T-helper 1 cell treated with Interleukin-12 subunit alpha and Interleukin-12 subunit beta and Interleukin-4 antibody, amounts not matched to agents 30 μg/mL and 1 μg/mL, for 36 hours (primary cell): ENCODE data around the gene ABO.
"Not testable (repeated sequence)": the region's sequence is repeated elsewhere in the genome, so short reads cannot be mapped to it uniquely, and the experiment has no call there.

ENCODE experiments used
- H3K27ac Mint-ChIP-seq: one replicate; pipeline ENCODE4 v1.8.0; 2021; ENCODE audit warnings: mild to moderate bottlenecking, mixed read lengths
- H3K27me3 Mint-ChIP-seq: one replicate; pipeline ENCODE4 v1.8.0; 2021; ENCODE audit warnings: low read depth, mixed read lengths
- H3K36me3 Mint-ChIP-seq: one replicate; pipeline ENCODE4 v1.8.0; 2021; ENCODE audit warnings: low read depth, mixed read lengths
- H3K4me1 Mint-ChIP-seq: one replicate; pipeline ENCODE4 v1.8.0; 2021; ENCODE audit warnings: low read depth, mixed read lengths
- H3K4me3 Mint-ChIP-seq: one replicate; pipeline ENCODE4 v1.8.0; 2021; ENCODE audit warnings: mild to moderate bottlenecking, moderate library complexity, mixed read lengths
- H3K9me3 Mint-ChIP-seq: one replicate; pipeline ENCODE4 v1.8.0; 2021; ENCODE audit warnings: mixed read lengths

Gene ABO

GRCh38 chr9:133250741-133251170 lies 24.2 kb downstream of the ABO start:
- Mint-ChIP-seq H3K4me1 (peaks cover 18% of the 10 kb centered on the region), H3K27me3 (peaks cover 3% of the 10 kb centered on the region), H3K4me3 (no peak overlapping the region), H3K36me3 (peaks cover 2% of the 10 kb centered on the region), H3K9me3 (no peaks in the 10 kb centered on the region), H3K27ac (no peak overlapping the region)

GRCh38 chr9:133249337-133249736 lies 25.7 kb downstream of the ABO start:
- Mint-ChIP-seq H3K27me3 (peaks cover 3% of the 10 kb centered on the region), H3K4me1 (peaks cover 18% of the 10 kb centered on the region), H3K36me3 (peaks cover 2% of the 10 kb centered on the region), H3K9me3 (no peaks in the 10 kb centered on the region), H3K27ac (no peak overlapping the region), H3K4me3 (no peak overlapping the region)

GRCh38 chr9:133248726-133249295 lies 26.2 kb downstream of the ABO start:
- Mint-ChIP-seq H3K27ac (no peak overlapping the region), H3K9me3 (no peaks in the 10 kb centered on the region), H3K36me3 (peaks cover 2% of the 10 kb centered on the region), H3K4me1 (peaks cover 18% of the 10 kb centered on the region), H3K4me3 (no peak overlapping the region), H3K27me3 (peaks cover 5% of the 10 kb centered on the region)

- Mint-ChIP-seq H3K27me3 (peaks cover 15% of the 10 kb centered on the region), H3K27ac (no peak overlapping the region), H3K4me1 (peaks cover 15% of the 10 kb centered on the region), H3K9me3 (no peaks in the 10 kb centered on the region), H3K4me3 (no peak overlapping the region), H3K36me3 (peaks cover 2% of the 10 kb centered on the region)
These were observed 27.4 kb downstream of the ABO start for GRCh38 chr9:133247632-133248031.

- H3K27ac Mint-ChIP-seq: no peak overlapping the region
- H3K36me3 Mint-ChIP-seq: peaks cover 2% of the 10 kb centered on the region
- H3K9me3 Mint-ChIP-seq: no peaks in the 10 kb centered on the region
- peaks cover 15% of the 10 kb centered on the region for H3K27me3 Mint-ChIP-seq
- peaks cover 15% of the 10 kb centered on the region for H3K4me1 Mint-ChIP-seq
- no peak overlapping the region for H3K4me3 Mint-ChIP-seq
These were observed 28.0 kb downstream of the ABO start for GRCh38 chr9:133246991-133247390.

- peaks cover 15% of the 10 kb centered on the region for H3K27me3 Mint-ChIP-seq
- no peak overlapping the region for H3K27ac Mint-ChIP-seq
- no peaks in the 10 kb centered on the region for H3K9me3 Mint-ChIP-seq
- H3K36me3 Mint-ChIP-seq: peaks cover 2% of the 10 kb centered on the region
- H3K4me1 Mint-ChIP-seq: peaks cover 13% of the 10 kb centered on the region
- no peak overlapping the region for H3K4me3 Mint-ChIP-seq
These were observed 28.4 kb downstream of the ABO start for GRCh38 chr9:133246562-133246961.

- H3K4me1 Mint-ChIP-seq: peaks cover 6% of the 10 kb centered on the region
- H3K36me3 Mint-ChIP-seq: no peaks in the 10 kb centered on the region
- H3K27me3 Mint-ChIP-seq: peaks cover 12% of the 10 kb centered on the region
- no peak overlapping the region for H3K27ac Mint-ChIP-seq
- H3K4me3 Mint-ChIP-seq: no peak overlapping the region
- no peaks in the 10 kb centered on the region for H3K9me3 Mint-ChIP-seq
These were observed 32.0 kb downstream of the ABO start for GRCh38 chr9:133242991-133243390.

- H3K27ac Mint-ChIP-seq: no peak overlapping the region
- peaks cover 6% of the 10 kb centered on the region for H3K4me1 Mint-ChIP-seq
- H3K9me3 Mint-ChIP-seq: no peaks in the 10 kb centered on the region
- H3K36me3 Mint-ChIP-seq: no peaks in the 10 kb centered on the region
- H3K27me3 Mint-ChIP-seq: peaks cover 19% of the 10 kb centered on the region
- no peak overlapping the region for H3K4me3 Mint-ChIP-seq
These were observed 32.8 kb downstream of the ABO start for GRCh38 chr9:133242241-133242640.

- Mint-ChIP-seq H3K36me3 (no peaks in the 10 kb centered on the region), H3K27me3 (peaks cover 19% of the 10 kb centered on the region), H3K9me3 (no peaks in the 10 kb centered on the region), H3K4me3 (no peak overlapping the region), H3K27ac (no peak overlapping the region), H3K4me1 (peaks cover 6% of the 10 kb centered on the region)
These were observed 35.4 kb downstream of the ABO start for GRCh38 chr9:133239533-133240090.

- H3K27me3 Mint-ChIP-seq: peaks cover 19% of the 10 kb centered on the region
- H3K4me3 Mint-ChIP-seq: peak overlapping the region; percentile 61
- no peaks in the 10 kb centered on the region for H3K36me3 Mint-ChIP-seq
- no peaks in the 10 kb centered on the region for H3K9me3 Mint-ChIP-seq
- H3K27ac Mint-ChIP-seq: no peak overlapping the region
- peaks cover 6% of the 10 kb centered on the region for H3K4me1 Mint-ChIP-seq
These were observed 36.0 kb downstream of the ABO start for GRCh38 chr9:133238851-133239532.

- no peaks in the 10 kb centered on the region for H3K36me3 Mint-ChIP-seq
- no peaks in the 10 kb centered on the region for H3K9me3 Mint-ChIP-seq
- no peak overlapping the region for H3K27ac Mint-ChIP-seq
- H3K4me1 Mint-ChIP-seq: peaks cover 6% of the 10 kb centered on the region
- peaks cover 13% of the 10 kb centered on the region for H3K27me3 Mint-ChIP-seq
- H3K4me3 Mint-ChIP-seq: peak overlapping the region; percentile 34
These were observed 36.6 kb downstream of the ABO start for GRCh38 chr9:133238272-133238850.

- H3K4me3 Mint-ChIP-seq: no peak overlapping the region
These were observed 37.8 kb downstream of the ABO start for GRCh38 chr9:133237035-133237731.

GRCh38 chr9:133236291-133237034 lies 38.5 kb downstream of the ABO start:
- not testable (repeated sequence) for H3K4me3 Mint-ChIP-seq, H3K27ac Mint-ChIP-seq, H3K36me3 Mint-ChIP-seq, H3K9me3 Mint-ChIP-seq, H3K4me1 Mint-ChIP-seq, H3K27me3 Mint-ChIP-seq

More at GRCh38 chr9:133237035-133237731, 37.8 kb downstream of the ABO start:
- Mint-ChIP-seq H3K27ac (no peak overlapping the region), H3K4me1 (peaks cover 6% of the 10 kb centered on the region), H3K9me3 (no peaks in the 10 kb centered on the region), H3K27me3 (peaks cover 8% of the 10 kb centered on the region), H3K36me3 (no peaks in the 10 kb centered on the region)
